HepG2 (cell line): ENCODE measurements around the gene S100A8. TPM values are rescaled to one million over a fixed set of nuclear protein-coding genes. Genes with fewer than 3 reads are reported as not detected.

Experiments used
- ATAC-seq: fragments of 200-7000 bp; cut with Tn5 transposase; 3 replicates; pipeline ENCODE4 v1.9.1; 2020; ENCODE audit warnings: mild to moderate bottlenecking, moderate library complexity
- BruUV-seq: library from RNA; stranded (reverse); fragments of 400-500 nt; replicated peaks from 2 replicates; lab custom pipeline; 2021; lab: Mats Ljungman, UMichigan
- CTCF ChIA-PET: fragments of 300-600 bp; formaldehyde crosslinking; extraction: SDS; loops from one replicate; lab custom pipeline; 2021; ENCODE audit warnings: low total read pairs, inconsistent platforms, low intra/inter-chr PET ratio; lab: Yijun Ruan, JAX
- POLR2A ChIA-PET: fragments of 350-600 bp; sonication (Branson Sonifier 250); formaldehyde crosslinking; loops from one replicate; lab custom pipeline; 2020; ENCODE audit warnings: antibody characterized with exemption, inconsistent platforms; lab: Yijun Ruan, JAX
- DNase-seq: peaks from one replicate; pipeline ENCODE4 v3.0.0-alpha.2; 2015; ENCODE audit warnings: low spot score
- FAIRE-seq: peaks from 3 replicates; lab custom pipeline; 2011; peaks lifted over from hg19 to GRCh38; lab: Jason Lieb, UNC
- H2AFZ ChIP-seq: one replicate; pipeline ENCODE4 v1.6.1; 2011; ENCODE audit warnings: low read length, inconsistent platforms
- H3K27ac ChIP-seq: fragments of 300-600 bp; 3 replicates; pipeline ENCODE4 v1.8.0; 2011; ENCODE audit warnings: mixed run types, mild to moderate bottlenecking, mixed read lengths, low read length, inconsistent platforms; ENCODE audit not compliant: insufficient read depth; ENCODE audit errors: extremely low read length
- H3K27me3 ChIP-seq, 2 experiments: fragments of 200-600 bp in 1 of 2; 2 replicates in 1 of 2; 3 replicates in 1 of 2; pipeline versions ENCODE4 v1.6.0 to v1.8.0; 2011; ENCODE audit warnings: low read length in 2 of 2, mild to moderate bottlenecking in 2 of 2, moderate library complexity in 2 of 2, inconsistent platforms in 1 of 2; ENCODE audit not compliant: insufficient read depth in 2 of 2, control insufficient read depth in 1 of 2
- H3K36me3 ChIP-seq, 2 experiments: fragments of 200-600 bp in 1 of 2; replicated peaks in 1 of 2; 2 replicates in 1 of 2; 3 replicates in 1 of 2; pipeline versions ENCODE4 v1.5.1 to v1.8.0; 2011; ENCODE audit warnings: low read length in 2 of 2, inconsistent platforms in 1 of 2; ENCODE audit not compliant: insufficient read depth in 2 of 2, control insufficient read depth in 1 of 2
- H3K4me1 ChIP-seq: 2 replicates; pipeline ENCODE4 v1.5.1; 2012; ENCODE audit warnings: low read length, inconsistent platforms; ENCODE audit not compliant: insufficient read depth
- H3K4me2 ChIP-seq: 2 replicates; pipeline ENCODE4 v1.6.0; 2011; ENCODE audit warnings: low read depth, low read length, inconsistent platforms
- H3K4me3 ChIP-seq, 3 experiments: fragments of 200-600 bp in 1 of 3; sonication (generic), shearing (Covaris generic) in 1 of 3; replicated peaks in 1 of 3; 2 replicates each; pipeline ENCODE4 v1.5.1; 2011 to 2016; ENCODE audit warnings: low read length in 3 of 3, inconsistent platforms in 2 of 3, low read depth in 2 of 3, mild to moderate bottlenecking in 2 of 3, control low read depth in 1 of 3, mixed read lengths in 1 of 3; ENCODE audit not compliant: insufficient read depth in 1 of 3
- H3K79me2 ChIP-seq: one replicate; pipeline ENCODE4 v1.6.1; 2011; ENCODE audit warnings: low read length, inconsistent platforms; ENCODE audit not compliant: insufficient read depth
- H3K9ac ChIP-seq: 2 replicates; pipeline ENCODE4 v1.6.0; 2011; ENCODE audit warnings: mild to moderate bottlenecking, low read depth, low read length, inconsistent platforms; ENCODE audit not compliant: insufficient read depth
- H3K9me3 ChIP-seq: 2 replicates; pipeline ENCODE4 v1.5.1; 2012; ENCODE audit warnings: mild to moderate bottlenecking, low read length
- H4K20me1 ChIP-seq: 2 replicates; pipeline ENCODE4 v1.6.0; 2011; ENCODE audit warnings: inconsistent platforms, mild to moderate bottlenecking, low read length, moderate library complexity; ENCODE audit not compliant: insufficient read depth
- AKAP8 ChIP-seq: sonication (generic); formaldehyde crosslinking; IDR thresholded peaks from 2 replicates; pipeline ENCODE4 v1.5.1; 2020; ENCODE audit warnings: mild to moderate bottlenecking, missing genetic modification reagents
- TGIF2 ChIP-seq: IDR thresholded peaks from 2 replicates; pipeline ENCODE4 v1.6.1; 2016; ENCODE audit warnings: control low read depth, missing compliant biosample characterization
- ZNF329 ChIP-seq: sonication (generic); formaldehyde crosslinking; IDR thresholded peaks from 2 replicates; pipeline ENCODE4 v1.9.0; 2021; ENCODE audit warnings: low read depth, mild to moderate bottlenecking, missing genetic modification reagents
- ZNF484 ChIP-seq: sonication (generic); formaldehyde crosslinking; IDR thresholded peaks from 2 replicates; pipeline ENCODE4 v1.5.1; 2020; ENCODE audit warnings: mild to moderate bottlenecking, low read depth, missing genetic modification reagents, borderline replicate concordance
- ZNF577 ChIP-seq: sonication (generic); formaldehyde crosslinking; IDR thresholded peaks from 2 replicates; pipeline ENCODE4 v1.4.0; 2020; ENCODE audit warnings: mild to moderate bottlenecking, low read depth, missing genetic modification reagents, borderline replicate concordance
- ZNF746 ChIP-seq: sonication (generic); formaldehyde crosslinking; IDR thresholded peaks from 2 replicates; pipeline ENCODE4 v1.8.0; 2022; ENCODE audit warnings: mild to moderate bottlenecking, missing genetic modification reagents
- WGBS: methylation state at CpG from one replicate; pipeline ENCODE4 v1.1.6; 2017; ENCODE audit warnings: low lambda C conversion rate; 5-methylcytosine and 5-hydroxymethylcytosine counted together
- in situ Hi-C: cut with HindIII; loops from 2 replicates; pipeline ENCODE4 v1.10.0; 2017; ENCODE audit warnings: low pct_unique_long_range_greater_than_20kb; ENCODE audit not compliant: extremely low pct_ligation_motif_present
- intact Hi-C: fragments of 100-400 bp; cut with micrococcal nuclease; formaldehyde crosslinking; loops from one replicate; pipeline ENCODE4 v1.10.0; 2022; ENCODE audit not compliant: unreplicated experiment
- polyA plus RNA-seq, 8 experiments: library from polyadenylated mRNA; depleted of rRNA in 3 of 8; stranded (reverse) in 7 of 8; unstranded in 1 of 8; fragments of >200 nt; fragmentation: Illumina TruSeq in 4 of 8; extraction: Trizol in 4 of 8; gene quantifications; 2 replicates each; pipeline versions ENCODE4 v1.2.1 to v1.2.3, GENCODE V29; 2011 to 2016; ENCODE audit warnings: low read depth in 4 of 8, missing spikeins in 1 of 8, mixed read lengths in 1 of 8; ENCODE audit not compliant: insufficient read depth in 1 of 8
- total RNA-seq, 5 experiments: library from RNA; depleted of rRNA; stranded (reverse); fragments of >200 nt; fragmentation: Illumina TruSeq; extraction: Trizol; gene quantifications; 2 replicates each; pipeline ENCODE4 v1.2.3, GENCODE V29; 2016; ENCODE audit warnings: low read depth in 1 of 5
- TF ChIP-seq, protein P1 (sequence below): sonication (generic); formaldehyde crosslinking; IDR thresholded peaks from 2 replicates; pipeline ENCODE4 v1.4.0; 2020; ENCODE audit warnings: mild to moderate bottlenecking, missing genetic modification reagents
- TF ChIP-seq, protein P2 (sequence below): sonication (generic); formaldehyde crosslinking; IDR thresholded peaks from 2 replicates; pipeline ENCODE4 v1.4.0; 2020; ENCODE audit warnings: missing genetic modification reagents
- TF ChIP-seq, protein P3 (sequence below): sonication (generic); formaldehyde crosslinking; IDR thresholded peaks from 2 replicates; pipeline ENCODE4 v1.4.0; 2020; ENCODE audit warnings: missing genetic modification reagents

Gene S100A8
- total and polyA plus RNA-seq, 2 of the 13 experiments (the other 11 are each of a cell fraction or from before 2014, with no cell fraction given): not detected

GRCh38 chr1:153428073-153428638 is 37.3 kb upstream of the S100A8 start:
- Histone ChIP-seq H3K4me1 (no peaks in the 10 kb centered on the region), H3K9ac (no peak overlapping the region), H2AFZ (no peak overlapping the region), H3K27ac (no peak overlapping the region), H3K4me3 (no peak overlapping the region), H3K36me3 (no peaks in the 10 kb centered on the region), H4K20me1 (no peaks in the 10 kb centered on the region), H3K27me3 (no peaks in the 10 kb centered on the region), H3K9me3 (no peaks in the 10 kb centered on the region), H3K79me2 (no peaks in the 10 kb centered on the region), H3K4me2 (no peak overlapping the region)
- CTCF ChIA-PET: no interaction called here
- intact Hi-C loops (no loop called here), in situ Hi-C loops (no loop called here)
- WGBS: 2% methylated on average over 11 of the region's 12 CpGs
- no peak for FAIRE-seq
- BruUV-seq: no TSS peak
- no peak for ATAC-seq
- POLR2A ChIA-PET: no interaction called here
- no peak for DNase-seq
- no peak for TF ChIP-seq TGIF2 (CRISPR knock-in tag)
- TF ChIP-seq ZNF746 (CRISPR knock-in tag): no peak
- no peak for TF ChIP-seq ZNF577 (CRISPR knock-in tag)
- no peak for TF ChIP-seq ZNF329
- TF ChIP-seq, protein P1, sequence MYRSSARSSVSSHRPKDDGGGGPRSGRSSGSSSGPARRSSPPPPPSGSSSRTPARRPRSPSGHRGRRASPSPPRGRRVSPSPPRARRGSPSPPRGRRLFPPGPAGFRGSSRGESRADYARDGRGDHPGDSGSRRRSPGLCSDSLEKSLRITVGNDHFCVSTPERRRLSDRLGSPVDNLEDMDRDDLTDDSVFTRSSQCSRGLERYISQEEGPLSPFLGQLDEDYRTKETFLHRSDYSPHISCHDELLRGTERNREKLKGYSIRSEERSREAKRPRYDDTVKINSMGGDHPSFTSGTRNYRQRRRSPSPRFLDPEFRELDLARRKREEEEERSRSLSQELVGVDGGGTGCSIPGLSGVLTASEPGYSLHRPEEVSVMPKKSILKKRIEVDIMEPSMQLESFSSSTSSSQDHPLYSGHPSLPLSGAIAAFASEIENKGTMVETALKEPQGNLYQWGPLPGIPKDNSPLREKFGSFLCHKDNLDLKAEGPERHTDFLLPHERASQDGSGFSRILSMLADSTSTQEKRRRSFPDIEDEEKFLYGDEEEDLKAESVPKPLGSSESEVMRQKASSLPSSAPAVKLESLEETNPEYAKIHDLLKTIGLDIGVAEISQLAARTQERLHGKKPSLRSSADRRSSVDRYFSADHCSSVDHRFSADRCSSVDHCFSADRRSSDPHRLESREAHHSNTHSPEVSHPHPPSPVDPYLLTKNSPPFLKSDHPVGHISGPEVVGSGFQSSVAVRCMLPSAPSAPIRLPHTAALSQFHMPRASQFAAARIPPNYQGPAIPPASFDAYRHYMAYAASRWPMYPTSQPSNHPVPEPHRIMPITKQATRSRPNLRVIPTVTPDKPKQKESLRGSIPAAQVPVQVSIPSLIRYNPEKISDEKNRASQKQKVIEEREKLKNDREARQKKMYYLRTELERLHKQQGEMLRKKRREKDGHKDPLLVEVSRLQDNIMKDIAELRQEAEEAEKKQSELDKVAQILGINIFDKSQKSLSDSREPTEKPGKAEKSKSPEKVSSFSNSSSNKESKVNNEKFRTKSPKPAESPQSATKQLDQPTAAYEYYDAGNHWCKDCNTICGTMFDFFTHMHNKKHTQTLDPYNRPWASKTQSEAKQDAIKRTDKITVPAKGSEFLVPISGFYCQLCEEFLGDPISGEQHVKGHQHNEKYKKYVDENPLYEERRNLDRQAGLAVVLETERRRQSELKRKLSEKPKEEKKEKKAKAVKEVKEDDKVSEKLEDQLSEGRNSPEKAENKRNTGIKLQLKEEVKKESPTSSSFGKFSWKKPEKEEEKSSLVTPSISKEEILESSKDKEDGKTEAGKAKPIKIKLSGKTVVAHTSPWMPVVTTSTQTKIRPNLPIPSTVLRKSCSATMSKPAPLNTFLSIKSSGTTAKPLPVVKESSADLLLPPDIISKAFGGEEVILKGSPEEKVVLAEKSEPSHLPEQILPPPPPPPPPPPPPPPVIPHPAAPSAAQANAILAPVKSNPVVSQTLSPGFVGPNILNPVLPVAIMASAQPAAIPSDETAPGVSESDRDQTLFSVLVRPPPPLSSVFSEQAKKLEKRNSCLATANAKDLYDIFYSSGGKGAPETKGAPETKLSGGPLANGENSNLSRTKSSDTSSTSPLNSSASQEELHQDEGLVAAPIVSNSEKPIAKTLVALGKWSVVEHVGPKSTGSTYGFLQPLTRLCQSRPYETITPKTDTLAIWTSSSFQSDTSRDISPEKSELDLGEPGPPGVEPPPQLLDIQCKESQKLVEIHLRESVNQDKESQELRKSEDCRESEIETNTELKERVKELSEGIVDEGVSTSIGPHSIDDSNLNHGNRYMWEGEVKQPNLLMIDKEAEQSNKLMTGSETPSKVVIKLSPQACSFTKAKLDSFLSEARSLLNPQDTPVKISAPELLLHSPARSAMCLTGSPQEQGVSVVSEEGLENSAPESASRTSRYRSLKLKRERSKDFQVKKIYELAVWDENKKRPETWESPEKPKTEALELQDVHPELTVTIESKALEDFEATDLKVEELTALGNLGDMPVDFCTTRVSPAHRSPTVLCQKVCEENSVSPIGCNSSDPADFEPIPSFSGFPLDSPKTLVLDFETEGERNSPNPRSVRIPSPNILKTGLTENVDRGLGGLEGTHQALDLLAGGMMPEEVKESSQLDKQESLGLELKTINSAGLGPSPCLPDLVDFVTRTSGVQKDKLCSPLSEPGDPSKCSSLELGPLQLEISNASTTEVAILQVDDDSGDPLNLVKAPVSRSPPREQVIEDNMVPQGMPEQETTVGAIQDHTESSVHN (CRISPR knock-in tag): no peak
- TF ChIP-seq AKAP8: no peak
- TF ChIP-seq, protein P2, sequence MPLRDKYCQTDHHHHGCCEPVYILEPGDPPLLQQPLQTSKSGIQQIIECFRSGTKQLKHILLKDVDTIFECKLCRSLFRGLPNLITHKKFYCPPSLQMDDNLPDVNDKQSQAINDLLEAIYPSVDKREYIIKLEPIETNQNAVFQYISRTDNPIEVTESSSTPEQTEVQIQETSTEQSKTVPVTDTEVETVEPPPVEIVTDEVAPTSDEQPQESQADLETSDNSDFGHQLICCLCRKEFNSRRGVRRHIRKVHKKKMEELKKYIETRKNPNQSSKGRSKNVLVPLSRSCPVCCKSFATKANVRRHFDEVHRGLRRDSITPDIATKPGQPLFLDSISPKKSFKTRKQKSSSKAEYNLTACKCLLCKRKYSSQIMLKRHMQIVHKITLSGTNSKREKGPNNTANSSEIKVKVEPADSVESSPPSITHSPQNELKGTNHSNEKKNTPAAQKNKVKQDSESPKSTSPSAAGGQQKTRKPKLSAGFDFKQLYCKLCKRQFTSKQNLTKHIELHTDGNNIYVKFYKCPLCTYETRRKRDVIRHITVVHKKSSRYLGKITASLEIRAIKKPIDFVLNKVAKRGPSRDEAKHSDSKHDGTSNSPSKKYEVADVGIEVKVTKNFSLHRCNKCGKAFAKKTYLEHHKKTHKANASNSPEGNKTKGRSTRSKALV (CRISPR knock-in tag): no peak
- TF ChIP-seq, protein P3, sequence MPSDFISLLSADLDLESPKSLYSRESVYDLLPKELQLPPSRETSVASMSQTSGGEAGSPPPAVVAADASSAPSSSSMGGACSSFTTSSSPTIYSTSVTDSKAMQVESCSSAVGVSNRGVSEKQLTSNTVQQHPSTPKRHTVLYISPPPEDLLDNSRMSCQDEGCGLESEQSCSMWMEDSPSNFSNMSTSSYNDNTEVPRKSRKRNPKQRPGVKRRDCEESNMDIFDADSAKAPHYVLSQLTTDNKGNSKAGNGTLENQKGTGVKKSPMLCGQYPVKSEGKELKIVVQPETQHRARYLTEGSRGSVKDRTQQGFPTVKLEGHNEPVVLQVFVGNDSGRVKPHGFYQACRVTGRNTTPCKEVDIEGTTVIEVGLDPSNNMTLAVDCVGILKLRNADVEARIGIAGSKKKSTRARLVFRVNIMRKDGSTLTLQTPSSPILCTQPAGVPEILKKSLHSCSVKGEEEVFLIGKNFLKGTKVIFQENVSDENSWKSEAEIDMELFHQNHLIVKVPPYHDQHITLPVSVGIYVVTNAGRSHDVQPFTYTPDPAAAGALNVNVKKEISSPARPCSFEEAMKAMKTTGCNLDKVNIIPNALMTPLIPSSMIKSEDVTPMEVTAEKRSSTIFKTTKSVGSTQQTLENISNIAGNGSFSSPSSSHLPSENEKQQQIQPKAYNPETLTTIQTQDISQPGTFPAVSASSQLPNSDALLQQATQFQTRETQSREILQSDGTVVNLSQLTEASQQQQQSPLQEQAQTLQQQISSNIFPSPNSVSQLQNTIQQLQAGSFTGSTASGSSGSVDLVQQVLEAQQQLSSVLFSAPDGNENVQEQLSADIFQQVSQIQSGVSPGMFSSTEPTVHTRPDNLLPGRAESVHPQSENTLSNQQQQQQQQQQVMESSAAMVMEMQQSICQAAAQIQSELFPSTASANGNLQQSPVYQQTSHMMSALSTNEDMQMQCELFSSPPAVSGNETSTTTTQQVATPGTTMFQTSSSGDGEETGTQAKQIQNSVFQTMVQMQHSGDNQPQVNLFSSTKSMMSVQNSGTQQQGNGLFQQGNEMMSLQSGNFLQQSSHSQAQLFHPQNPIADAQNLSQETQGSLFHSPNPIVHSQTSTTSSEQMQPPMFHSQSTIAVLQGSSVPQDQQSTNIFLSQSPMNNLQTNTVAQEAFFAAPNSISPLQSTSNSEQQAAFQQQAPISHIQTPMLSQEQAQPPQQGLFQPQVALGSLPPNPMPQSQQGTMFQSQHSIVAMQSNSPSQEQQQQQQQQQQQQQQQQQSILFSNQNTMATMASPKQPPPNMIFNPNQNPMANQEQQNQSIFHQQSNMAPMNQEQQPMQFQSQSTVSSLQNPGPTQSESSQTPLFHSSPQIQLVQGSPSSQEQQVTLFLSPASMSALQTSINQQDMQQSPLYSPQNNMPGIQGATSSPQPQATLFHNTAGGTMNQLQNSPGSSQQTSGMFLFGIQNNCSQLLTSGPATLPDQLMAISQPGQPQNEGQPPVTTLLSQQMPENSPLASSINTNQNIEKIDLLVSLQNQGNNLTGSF (CRISPR knock-in tag): no peak
- no peak for TF ChIP-seq ZNF484 (CRISPR knock-in tag)
